GM21717 (cell line): Measurements from ENCODE around the gene TPRG1L.

ENCODE experiments used
- ATAC-seq: cut with Tn5 transposase; IDR thresholded peaks from one replicate; pipeline ENCODE4 v1.9.1; 2021; ENCODE audit warnings: mild to moderate bottlenecking, moderate library complexity; ENCODE audit not compliant: unreplicated experiment

Gene TPRG1L

DNA sequence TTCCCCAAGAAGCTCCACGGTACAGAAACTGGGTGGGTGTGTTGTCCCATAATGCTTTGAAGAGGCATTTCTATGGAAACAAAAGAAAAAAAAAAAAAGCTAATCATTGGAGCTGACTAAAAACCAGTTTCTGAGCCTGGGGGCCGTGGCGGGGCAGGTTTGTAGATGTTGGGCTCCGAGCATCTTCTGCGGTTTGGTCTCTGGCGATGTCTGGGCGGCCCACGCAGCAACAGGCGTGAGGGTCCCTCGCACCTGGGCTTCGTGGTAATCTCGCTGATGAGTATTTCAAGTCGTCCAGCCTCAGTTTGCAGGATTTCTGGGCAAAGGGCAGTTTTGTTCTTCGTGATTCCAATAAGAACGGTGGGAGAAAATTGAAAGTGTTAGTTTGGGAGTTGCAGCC is 34.3 kb downstream of the TPRG1L start:
- no peak for ATAC-seq

DNA sequence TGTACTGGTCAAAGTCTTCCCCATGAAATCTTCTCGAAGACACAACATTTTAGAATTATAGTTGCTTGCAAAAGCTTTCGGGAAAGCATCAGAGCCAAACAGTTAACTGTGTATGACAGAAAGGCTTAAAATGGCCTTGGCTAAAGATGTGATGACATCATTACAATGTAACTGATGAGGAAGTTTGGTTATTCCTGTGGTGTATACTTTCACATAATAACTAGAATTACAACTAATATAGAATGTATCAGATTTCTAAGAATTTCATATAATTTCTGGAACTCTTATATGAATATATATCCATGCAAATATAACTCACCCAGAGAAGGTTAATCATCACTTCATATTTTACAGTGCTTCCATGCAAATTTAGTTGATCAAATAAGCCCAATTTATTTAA is 35.9 kb downstream of the TPRG1L start:
- no peak for ATAC-seq

DNA sequence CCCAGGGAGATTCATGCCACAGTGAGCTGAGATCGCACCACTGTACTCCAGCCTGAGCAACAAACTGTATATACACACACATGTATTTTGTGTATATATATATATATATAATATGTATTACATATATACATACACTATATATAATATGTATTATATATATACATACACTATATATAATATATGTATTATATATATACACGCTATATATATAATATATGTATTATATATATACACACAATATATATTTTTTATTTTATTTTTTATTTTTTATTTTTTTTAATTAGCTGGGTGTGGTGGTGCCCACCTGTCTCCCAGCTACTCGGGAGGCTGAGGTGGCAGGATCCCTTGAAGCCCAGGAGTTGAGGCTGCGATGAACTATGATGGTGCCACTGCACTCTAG is 36.8 kb downstream of the TPRG1L start:
- no peak for ATAC-seq

DNA sequence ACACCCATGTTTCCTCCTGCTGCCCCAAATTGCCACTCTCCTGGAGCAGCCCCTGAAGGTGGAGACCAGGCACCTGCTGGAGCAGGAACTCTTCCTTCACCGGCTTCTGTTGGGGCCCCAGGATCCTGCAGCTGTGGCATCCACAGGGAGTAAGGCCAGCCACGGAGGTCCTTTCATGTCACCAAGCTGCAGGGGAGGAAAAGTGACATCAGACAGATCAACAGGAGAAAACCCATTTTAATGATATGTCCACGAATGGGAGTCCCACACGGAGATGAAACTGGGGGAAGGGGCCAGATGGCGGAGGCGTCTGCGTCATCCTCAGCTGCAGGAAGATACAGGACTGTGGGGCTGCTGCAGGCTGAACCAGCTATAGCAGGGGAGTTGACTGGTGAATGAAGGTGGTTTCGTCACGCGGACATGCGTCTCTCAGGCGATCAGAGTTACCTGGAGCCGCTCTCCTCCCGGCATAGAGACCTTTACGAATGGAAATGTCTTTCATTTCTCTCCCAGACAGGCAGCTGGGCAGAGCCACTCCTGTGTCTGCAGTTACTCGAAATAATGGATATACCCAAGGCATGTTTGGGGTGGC is 37.4 kb downstream of the TPRG1L start:
- ATAC-seq: no peak

DNA sequence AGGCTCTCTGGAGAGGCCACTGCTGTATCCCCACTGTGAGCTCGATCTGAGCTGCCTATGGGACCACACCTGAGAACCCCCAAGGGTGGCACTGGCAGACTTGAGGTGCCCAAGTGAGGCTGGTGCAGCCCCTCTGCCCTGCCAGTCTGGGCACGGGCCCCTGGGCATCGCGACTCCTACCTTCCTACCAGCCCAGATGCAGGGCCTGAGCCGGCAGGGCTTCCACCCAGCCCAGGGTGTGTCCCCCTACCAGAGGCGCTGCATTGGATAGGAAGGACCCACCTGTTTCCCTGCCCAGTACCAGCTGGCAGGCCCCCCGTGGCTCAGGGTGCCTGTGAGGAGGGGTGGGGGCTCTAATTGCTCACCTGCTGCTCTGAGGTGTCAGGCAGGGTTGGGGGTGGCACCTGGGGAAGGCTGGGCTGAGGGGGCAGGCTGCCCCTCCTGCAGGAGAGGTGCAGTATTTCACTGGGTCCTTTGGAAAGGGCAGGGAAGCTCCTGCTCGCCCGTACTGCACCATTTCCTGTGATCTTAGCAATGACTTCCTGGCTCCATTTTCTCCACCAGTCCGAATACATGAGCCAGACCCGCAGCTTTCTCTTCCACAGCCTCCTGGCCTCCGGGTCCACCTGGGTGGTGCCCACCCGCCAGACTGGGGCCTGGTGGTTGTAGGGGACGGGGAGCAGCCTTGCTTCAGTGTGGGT is 39.3 kb downstream of the TPRG1L start:
- ATAC-seq: no peak

DNA sequence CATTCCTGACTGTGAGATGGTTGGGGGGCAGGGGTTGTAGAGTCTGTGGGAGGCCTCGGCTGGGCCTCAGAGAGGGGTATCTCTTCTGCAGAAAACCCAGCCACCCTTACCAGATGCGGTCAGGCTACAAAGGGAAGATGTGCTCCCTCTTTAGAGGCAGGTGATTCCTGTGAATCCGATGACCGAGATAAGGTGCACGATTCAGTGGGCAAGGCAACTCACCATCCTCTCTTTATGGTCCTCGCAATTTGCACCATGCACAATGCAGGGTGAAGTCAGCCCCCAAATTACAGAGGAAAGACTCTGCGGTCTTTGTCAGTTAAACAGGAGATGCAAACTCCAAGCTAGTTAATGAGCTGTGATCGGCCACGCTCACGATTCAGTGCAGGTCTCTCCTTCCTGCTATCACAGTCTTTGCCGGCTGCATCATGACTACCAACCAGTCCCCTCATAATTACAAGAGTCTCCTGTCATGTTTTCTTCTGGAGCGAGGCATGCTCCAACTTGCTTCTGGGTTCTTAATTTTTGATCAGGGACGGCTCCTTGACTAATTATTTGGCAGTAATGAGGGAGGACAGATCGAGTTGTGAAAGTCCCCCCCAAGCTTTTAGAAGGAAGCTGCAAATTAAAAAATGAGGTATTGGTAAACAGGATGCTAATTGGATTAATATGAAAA is 40.0 kb downstream of the TPRG1L start:
- ATAC-seq: no peak

DNA sequence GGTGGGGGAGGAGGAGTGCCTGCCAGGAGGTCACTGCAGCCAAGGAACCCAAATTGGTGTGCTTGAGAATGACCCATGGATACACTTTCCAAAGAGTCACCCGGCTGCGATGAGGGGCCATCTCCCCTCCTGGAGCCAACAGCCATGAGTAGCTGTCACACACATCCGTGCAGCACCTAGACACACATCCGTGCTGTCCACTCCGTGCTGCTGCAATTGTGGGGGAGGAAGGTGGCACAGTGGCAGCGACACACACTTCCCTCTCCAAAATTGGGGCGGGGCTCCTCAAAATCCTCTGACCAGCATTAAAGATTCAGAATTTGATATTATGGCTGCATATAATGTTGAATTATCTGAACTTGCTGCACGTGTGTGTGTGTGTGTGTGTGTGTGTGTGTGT is 43.3 kb downstream of the TPRG1L start:
- ATAC-seq: no peak

DNA sequence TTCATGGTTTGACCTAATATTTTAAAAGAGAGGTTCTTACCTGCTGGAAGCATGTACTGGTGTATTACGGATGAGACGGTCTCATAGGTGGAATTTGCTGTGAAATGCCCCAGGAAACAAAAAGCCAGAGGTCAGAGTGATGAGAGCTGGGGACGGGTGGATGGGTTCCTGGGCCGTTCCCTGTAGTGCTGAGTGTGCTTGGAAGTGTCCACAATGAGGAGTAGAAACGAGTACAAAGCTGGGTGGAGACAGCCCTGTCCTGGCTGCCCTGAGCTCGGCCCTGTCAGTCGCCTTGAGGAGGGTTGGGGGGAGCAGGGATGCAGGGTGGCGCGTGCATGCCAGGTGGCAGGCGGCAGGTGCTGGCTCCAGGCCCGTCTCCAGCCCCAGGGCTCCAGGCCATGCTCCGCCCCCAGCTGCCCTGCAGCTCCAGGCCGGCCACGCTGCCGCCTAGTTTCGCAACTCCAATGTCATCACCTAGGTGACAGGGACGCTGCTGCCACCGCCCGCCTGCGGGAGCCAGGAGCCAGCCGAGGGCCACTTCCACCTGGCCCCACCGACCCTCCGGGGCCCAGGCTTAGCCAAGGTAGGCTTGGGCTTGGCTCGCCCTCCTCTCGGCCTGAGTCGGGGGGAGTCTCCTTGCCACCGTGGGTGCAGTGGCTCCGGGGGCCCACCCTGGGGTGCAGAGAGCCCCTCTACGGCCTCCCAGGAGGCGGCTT is 43.9 kb downstream of the TPRG1L start:
- ATAC-seq: no peak

DNA sequence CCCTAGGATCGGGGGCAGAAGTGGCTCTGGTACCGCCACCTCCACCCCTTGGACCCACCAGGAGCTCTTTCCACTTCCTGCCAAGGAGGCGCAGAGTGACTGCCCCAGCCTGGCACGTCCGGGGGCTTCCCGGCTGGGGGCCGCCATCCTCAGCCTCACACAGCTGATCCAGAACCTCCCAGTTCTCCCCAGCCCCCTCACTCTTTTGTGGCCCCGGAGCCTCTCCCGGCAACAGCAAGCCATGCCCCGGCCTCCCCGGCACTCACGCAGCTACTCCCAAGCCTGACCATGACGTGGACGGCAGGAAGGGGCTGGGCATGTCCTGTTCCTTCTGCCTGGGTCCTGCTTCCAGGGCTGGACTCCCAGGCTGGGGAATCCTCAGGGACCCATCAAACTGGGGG is 44.6 kb downstream of the TPRG1L start:
- no peak for ATAC-seq

DNA sequence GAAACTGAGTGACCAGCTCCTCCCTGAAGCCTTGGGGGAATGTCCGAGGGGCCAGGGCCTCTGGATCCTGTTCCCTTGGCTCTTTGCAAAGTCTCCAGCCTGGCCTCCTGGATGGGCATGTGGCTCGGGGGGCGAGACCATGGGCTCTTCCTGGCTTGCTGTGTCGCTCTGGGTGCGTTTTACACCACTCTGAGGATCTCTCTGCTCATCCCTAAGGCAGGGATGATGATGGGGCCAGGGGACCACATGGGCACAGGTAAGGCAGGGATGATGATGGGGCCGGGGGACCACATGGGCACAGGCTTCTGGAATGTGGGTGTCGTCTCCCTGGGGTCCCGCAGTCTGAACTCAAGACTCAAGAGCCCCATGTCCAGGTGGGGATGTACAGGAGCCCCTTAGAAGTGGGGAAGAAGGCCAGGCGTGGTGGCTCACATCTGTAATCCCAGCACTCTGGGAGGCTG is 45.2 kb downstream of the TPRG1L start:
- no peak for ATAC-seq

DNA sequence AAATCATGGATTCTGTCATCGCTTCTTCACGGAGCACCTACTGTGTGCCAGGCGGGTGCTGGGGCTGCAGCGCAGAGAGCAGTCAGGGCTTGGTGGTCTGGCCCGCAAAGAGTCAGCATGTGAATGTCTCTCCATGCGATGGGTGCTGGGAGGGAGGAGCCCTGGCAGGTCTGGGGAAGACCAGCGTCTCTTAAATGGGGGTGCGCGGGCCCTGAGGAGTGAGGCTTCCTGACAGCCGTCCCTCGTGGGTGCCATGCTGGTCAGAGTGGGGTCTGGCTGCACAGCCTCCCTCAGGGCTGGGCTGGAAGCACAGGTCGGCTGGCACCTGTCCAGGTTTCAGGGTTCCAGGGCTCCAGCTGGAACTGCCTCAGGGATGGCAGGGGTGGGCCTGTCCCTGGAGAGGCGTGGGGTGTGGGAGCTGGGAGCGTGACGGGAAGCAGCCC is 46.0 kb downstream of the TPRG1L start:
- no peak for ATAC-seq

DNA sequence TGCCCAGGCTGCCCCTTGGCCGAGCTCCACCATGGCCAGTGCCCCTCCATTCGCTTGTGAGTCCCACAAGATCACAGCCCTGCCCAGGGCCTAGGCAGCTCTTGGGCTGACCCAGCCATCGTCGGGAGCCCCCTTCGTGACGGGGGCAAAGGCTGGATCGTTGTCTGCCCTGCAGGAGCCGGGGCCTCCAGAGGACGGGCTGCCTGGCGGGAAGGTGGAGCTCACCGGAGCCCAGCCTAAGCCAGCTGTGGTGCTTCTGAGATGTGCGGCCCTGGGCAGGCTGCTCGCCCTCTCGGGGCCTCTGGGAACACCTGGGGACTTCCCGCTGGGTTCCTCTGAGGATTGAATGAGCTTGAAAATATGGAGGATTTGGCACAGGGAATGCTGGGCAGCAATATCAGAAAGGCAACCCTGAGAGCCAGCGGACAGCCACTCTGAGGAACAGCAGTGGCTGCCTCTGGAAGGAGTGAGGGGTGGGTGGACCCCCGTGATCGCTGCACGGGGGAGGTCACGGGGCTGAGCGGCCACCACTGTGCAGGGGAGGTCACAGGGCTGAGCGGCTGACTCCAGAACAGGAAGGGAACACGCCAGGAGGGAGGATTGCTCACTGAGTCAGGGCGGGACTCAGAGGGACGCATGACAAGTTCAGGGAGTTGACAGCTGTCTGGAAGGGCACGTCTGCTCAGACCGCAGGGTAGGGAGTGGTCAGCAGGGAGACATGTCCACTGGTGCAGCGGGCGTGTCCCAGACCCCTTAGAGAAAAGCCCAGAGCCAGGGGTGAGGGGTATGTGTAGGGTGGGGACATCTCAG is 46.8 kb downstream of the TPRG1L start:
- ATAC-seq: no peak

DNA sequence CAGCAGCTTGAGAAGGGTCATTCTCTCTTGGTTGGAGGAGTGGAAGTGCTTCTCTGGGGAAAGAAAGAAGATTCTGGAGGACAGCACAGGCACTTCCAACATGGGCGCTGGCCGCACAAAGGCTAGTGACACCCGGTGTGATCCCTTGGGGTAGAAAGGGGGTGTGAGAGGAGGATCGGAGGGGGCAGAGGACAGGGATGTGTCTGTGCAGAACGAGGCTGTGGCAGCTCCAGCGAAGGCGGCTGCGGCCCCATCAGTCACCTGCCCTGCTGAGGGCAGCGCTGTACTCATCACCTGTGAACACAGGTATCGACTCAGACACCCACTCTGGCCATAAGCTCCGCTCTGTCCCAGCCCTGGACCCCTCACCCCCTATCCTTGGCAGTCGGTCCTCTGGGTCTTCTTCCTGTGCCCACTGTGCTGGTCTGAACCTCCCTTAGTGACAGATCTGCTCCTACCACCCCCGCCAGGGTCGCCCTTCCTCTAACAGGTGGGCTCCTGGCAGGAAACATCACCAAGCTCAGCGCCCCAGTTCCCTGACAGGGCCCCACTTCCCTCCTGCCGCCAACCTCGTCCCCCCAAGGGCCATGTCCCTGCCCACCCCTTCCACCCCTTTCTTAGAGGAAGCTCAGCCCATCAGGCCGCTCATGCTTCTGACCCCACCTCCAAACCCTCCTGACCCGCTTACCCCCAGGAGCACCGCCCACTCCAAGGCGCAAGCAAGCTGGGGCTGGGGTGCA is 47.6 kb downstream of the TPRG1L start:
- no peak for ATAC-seq

DNA sequence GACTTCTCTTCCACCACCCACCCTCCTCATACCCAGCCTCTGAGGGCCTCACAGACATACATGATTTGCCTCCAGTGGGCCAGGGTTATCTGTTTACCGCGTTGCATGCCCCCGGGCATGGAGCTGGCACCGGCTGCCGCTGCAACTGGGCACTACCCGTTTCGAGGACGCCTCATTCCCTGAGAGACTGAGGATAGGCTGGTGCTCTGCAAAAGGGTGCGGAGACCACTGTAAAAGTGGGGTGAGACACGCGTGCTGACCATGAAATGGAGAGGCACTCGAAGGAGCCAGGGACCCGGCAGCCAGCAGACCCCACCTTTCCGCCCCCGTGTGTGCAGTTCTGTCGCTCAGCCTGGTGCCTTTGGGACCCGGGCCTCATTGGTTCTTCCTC is 48.2 kb downstream of the TPRG1L start:
- no peak for ATAC-seq

DNA sequence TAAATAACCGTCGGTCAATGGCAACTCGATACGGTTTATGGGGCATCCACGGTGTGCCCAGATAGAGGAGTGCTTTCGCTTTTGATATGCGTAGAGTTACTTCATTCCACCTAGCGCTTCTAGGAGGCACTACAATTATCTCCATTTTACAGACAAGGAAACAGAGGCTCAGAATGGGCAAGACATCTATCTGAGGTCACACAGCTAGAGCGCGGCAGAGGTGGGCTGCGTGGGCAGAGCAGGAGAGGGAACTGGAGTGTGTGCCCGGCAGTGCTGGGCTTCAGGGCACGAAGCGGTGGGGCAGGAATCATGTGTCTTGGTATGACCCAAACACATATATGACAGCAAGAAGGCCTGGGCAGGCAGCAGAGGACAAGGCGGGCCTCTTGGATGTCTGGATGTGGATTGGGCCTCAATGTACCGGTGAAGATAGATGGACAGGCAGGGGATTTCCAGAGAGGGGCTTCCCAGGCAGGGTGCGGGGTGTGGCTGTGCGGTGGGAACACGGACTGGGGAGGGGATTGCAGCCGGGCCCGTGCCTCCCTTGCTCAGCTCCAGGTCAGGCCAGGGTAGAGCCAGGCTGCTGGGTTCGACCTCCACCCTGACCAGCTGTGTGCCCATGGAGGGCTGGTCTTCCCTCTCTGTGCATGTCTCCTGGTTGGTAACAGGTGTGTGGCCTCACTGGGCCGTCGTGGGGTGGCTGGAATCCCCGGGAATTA is 48.7 kb downstream of the TPRG1L start:
- ATAC-seq: no peak

DNA sequence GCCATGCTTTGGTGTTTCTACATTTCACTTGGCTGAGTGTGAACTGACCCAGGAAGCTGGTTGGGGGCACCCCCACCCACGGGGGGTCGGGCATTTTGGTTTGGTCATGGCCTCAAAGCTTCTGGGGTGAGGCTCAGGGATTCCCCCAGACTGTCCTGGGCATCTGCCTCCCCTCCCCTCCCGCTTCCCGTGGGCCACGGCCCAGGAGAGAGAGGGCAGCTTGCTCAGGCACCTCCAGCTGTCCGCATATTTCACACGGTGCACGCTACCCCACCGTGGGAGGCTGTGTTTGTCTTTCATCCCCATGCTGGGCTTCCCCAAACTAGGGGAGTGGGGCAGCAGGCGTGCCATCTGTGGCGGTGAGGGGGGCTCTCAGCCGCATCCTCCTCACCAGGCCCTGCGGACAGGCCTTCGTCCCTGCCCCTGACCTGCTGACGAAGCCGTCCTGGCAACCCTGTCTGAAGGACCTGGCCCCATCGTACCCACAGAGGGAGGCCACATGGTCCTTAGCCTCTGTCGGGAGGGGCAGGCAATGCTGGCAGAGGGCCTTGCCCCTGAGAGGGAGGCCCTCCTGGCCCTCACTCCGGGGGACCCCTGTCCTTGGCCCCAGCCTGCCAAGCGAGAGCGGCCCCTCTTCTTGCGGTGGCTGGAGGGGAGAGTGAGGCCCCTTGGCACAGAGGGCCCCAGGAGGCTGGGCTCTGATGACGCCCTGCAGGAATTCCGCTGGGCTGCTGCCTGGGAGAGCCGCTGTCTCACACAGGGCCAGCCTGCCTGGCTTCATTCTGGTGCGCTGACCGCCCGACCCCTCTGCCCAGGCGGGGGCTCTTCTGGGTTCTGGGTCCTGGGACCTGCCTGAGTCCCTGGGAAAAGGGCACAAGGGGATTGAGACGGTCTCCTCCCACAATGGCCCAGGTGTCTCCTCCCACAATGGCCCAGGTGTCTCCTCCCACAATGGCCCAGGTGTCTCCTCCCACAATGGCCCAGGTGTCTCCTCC is 49.6 kb downstream of the TPRG1L start:
- no peak for ATAC-seq

DNA sequence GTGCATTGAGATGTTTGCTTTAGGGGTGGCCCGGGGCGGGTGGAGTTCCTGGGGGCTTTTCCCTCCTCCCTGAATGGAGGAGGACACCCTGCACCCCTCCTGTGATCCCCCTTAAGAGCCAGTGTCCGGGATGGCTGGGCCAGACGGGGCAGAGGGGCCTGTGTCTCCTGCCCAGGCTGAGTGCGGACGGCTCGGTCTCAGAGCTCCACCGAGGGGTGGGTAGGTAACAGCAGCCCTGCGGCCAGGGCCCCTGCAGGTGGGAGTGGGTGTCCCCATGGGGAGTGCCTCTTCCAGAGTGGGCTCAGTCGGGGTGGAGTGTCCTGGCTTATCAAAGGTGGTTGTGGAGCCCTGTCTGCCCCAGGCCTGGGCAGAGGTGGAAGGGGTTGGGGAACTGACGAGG is 50.6 kb downstream of the TPRG1L start:
- no peak for ATAC-seq
